Fibroblast of pulmonary artery (primary cell): ENCODE results near the gene HOXC13.

Experiments
- DNase-seq: peaks from one replicate; pipeline ENCODE4 v3.0.0-alpha.2; 2010; ENCODE audit warnings: low read depth
- H3K4me3 ChIP-seq: replicated peaks from 2 replicates; pipeline ENCODE4 v1.5.1; 2011; ENCODE audit warnings: low read depth, mild to moderate bottlenecking, control low read depth, low read length, moderate library complexity
- CTCF ChIP-seq: IDR thresholded peaks from 2 replicates; pipeline ENCODE4 v1.5.1; 2011; ENCODE audit warnings: mild to moderate bottlenecking, control low read depth, low read length, inconsistent platforms; ENCODE audit errors: missing control alignments

The HOXC13 gene

GRCh38 chr12:53941187-53941586, 2.6 kb downstream of the HOXC13 start:
- DNase-seq, result no peak
- no peak for TF ChIP-seq CTCF
- no peak overlapping the region for H3K4me3 ChIP-seq

GRCh38 chr12:53941750-53942149, 3.1 kb downstream of the HOXC13 start:
- TF ChIP-seq CTCF, result no peak
- H3K4me3 ChIP-seq, result no peak overlapping the region
- DNase-seq, result no peak

- no peak for DNase-seq
- TF ChIP-seq CTCF, result no peak
- H3K4me3 ChIP-seq, result no peak overlapping the region
Observed at GRCh38 chr12:53942467-53942997, 3.9 kb downstream of the HOXC13 start.

- TF ChIP-seq CTCF, result no peak
- no peak for DNase-seq
- H3K4me3 ChIP-seq, result no peak overlapping the region
Observed at GRCh38 chr12:53944209-53944608, 5.6 kb downstream of the HOXC13 start.

GRCh38 chr12:53944907-53945847, 6.5 kb downstream of the HOXC13 start:
- no peak overlapping the region for H3K4me3 ChIP-seq
- DNase-seq, result no peak
- TF ChIP-seq CTCF, result no peak

- DNase-seq, result no peak
- H3K4me3 ChIP-seq, result no peak overlapping the region
- TF ChIP-seq CTCF, result no peak
Observed at GRCh38 chr12:53947743-53948142, 9.1 kb downstream of the HOXC13 start.
